ENCODE data around the gene LIPJ.

The LIPJ gene

DNA sequence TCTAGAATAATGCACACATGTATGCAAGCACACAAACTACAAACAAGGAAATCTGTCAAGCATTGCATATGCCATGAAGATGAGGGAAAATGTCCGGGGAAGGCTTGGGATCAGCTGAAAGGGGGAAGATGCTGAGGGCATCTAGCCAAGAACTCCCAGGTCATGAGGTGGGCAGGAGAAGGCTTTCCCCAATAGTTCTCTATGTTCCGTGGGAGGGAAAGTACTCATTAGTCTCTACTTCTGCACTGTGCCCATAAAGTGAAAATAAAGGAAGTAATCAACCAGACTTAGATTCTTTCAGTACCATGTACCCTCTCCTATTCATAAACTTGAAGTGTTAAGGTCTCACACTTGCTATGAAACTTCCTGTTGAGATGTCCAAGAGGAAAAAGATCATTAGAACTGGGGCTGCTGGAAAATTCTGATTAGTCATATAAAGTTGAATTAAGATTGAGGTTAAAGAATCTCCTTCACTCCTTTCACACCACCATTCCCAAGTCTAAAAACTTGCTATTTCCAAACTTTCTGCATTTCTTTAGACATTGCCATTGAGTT is 60.6 kb downstream of the LIPJ start:
- Mint-ChIP-seq H3K4me1 (peaks cover 6% of the 10 kb centered on the region), H3K27ac (no peak overlapping the region), H3K27me3 (ENCODE audit: low read depth) (peaks cover 5% of the 10 kb centered on the region), H3K36me3 (ENCODE audit: low read depth) (no peaks in the 10 kb centered on the region), H3K4me3 (no peak overlapping the region), H3K9me3 (no peaks in the 10 kb centered on the region)
- TF ChIP-seq, protein P1, sequence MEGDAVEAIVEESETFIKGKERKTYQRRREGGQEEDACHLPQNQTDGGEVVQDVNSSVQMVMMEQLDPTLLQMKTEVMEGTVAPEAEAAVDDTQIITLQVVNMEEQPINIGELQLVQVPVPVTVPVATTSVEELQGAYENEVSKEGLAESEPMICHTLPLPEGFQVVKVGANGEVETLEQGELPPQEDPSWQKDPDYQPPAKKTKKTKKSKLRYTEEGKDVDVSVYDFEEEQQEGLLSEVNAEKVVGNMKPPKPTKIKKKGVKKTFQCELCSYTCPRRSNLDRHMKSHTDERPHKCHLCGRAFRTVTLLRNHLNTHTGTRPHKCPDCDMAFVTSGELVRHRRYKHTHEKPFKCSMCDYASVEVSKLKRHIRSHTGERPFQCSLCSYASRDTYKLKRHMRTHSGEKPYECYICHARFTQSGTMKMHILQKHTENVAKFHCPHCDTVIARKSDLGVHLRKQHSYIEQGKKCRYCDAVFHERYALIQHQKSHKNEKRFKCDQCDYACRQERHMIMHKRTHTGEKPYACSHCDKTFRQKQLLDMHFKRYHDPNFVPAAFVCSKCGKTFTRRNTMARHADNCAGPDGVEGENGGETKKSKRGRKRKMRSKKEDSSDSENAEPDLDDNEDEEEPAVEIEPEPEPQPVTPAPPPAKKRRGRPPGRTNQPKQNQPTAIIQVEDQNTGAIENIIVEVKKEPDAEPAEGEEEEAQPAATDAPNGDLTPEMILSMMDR (IDR thresholded peaks at IDR 0.05; ENCODE audit: unreplicated experiment in 3 of 3), result no peak

DNA sequence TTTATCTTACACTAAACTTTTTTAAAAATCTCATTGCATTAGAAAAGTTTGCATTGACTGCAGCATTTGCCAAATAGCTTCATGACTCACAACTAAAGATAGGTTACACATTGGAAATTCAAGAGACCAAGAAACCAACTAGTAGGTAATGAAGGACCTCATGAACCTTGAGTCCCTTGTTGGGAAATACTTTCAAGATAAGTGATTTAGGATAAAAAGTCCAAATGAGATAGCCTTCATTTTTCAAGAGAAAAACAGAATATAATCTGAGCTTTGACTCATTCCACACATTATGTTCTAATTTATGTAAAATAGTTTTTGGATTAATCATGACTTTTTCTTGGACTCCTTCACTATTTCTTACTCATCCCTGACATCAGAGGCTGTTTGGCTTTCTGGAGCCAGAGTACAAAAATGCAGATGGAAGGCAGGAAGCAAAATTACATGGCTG is 64.6 kb downstream of the LIPJ start:
- Mint-ChIP-seq H3K27ac (peak overlapping the region in 2 of 3 experiments; percentile 73 to 78), H3K9me3 (no peaks in the 10 kb centered on the region), H3K4me3 (no peak overlapping the region), H3K4me1 (peaks cover 6% of the 10 kb centered on the region), H3K27me3 (ENCODE audit: low read depth) (peaks cover 5% of the 10 kb centered on the region), H3K36me3 (ENCODE audit: low read depth) (no peaks in the 10 kb centered on the region)
- TF ChIP-seq, protein P1 (IDR thresholded peaks at IDR 0.05; ENCODE audit: unreplicated experiment in 3 of 3), result no peak

DNA sequence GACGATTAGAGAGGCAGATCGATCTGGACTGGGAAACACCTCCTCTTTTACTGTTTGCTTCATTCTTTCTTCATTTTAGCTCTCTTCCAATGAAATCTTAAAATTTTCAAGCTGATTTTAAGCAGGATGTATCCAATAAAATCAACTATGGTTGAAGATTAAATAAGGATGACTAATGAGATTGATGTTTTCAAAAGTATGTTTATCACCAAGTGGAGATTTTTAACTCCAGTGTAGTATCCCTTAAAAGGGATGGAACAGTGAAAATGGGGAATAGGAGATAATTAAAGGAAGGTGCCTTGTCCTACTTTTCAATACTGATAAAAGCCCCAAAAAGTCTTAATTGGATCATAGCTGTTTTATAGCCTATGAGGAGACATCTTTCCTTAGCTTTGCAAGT is 66.1 kb downstream of the LIPJ start:
- Mint-ChIP-seq H3K4me3 (no peak overlapping the region), H3K9me3 (no peaks in the 10 kb centered on the region), H3K36me3 (ENCODE audit: low read depth) (no peaks in the 10 kb centered on the region), H3K27me3 (ENCODE audit: low read depth) (no peaks in the 10 kb centered on the region), H3K4me1 (peaks cover 6% of the 10 kb centered on the region), H3K27ac (no peak overlapping the region)
- TF ChIP-seq, protein P1 (IDR thresholded peaks at IDR 0.05; ENCODE audit: unreplicated experiment in 3 of 3), result no peak

Data from nephron (organoid).